HepG2 (cell line): ENCODE measurements around the gene ARFGAP2. TPM values are rescaled to one million over a fixed set of nuclear protein-coding genes. Genes with fewer than 3 reads are reported as not detected.
A peak's percentile ranks its signal among the peaks of the same experiment; 100 is the strongest.

Experiments
- AGO2 ChIP-seq: fragments of 200-400 bp; formaldehyde crosslinking; optimal IDR thresholded peaks from 2 replicates; pipeline ENCODE3; 2017; ENCODE audit warnings: mild to moderate bottlenecking, low read depth, low read length, moderate library complexity
- ATAD3A ChIP-seq: sonication (generic); formaldehyde crosslinking; IDR thresholded peaks from 2 replicates; pipeline ENCODE4 v1.4.0; 2020; ENCODE audit warnings: missing genetic modification reagents
- BHLHE40 ChIP-seq: IDR thresholded peaks from 2 replicates; pipeline ENCODE4 v1.6.1; 2011; ENCODE audit warnings: low read length, improper control_type of control experiment
- FOXJ3 ChIP-seq: sonication (generic); formaldehyde crosslinking; IDR thresholded peaks from 2 replicates; pipeline ENCODE4 v1.4.0; 2020; ENCODE audit warnings: missing genetic modification reagents, mild to moderate bottlenecking, borderline replicate concordance
- GZF1 ChIP-seq: sonication (generic); formaldehyde crosslinking; IDR thresholded peaks from 2 replicates; pipeline ENCODE4 v1.5.1; 2020; ENCODE audit warnings: mild to moderate bottlenecking, missing genetic modification reagents
- HOXA3 ChIP-seq: sonication (generic); formaldehyde crosslinking; IDR thresholded peaks from 2 replicates; pipeline ENCODE4 v1.5.0; 2020; ENCODE audit warnings: missing genetic modification reagents
- MTF1 ChIP-seq: sonication (generic); formaldehyde crosslinking; IDR thresholded peaks from 2 replicates; pipeline ENCODE4 v1.5.0; 2020; ENCODE audit warnings: missing genetic modification reagents
- NR1H2 ChIP-seq: sonication (generic); formaldehyde crosslinking; IDR thresholded peaks from 2 replicates; pipeline ENCODE4 v1.8.1; 2022; ENCODE audit warnings: low read depth, missing genetic modification reagents, borderline replicate concordance
- PAWR ChIP-seq: sonication (generic); formaldehyde crosslinking; IDR thresholded peaks from 2 replicates; pipeline ENCODE4 v1.4.0; 2020; ENCODE audit warnings: missing genetic modification reagents, mild to moderate bottlenecking, borderline replicate concordance
- PCBP2 ChIP-seq: fragments of 200-400 bp; formaldehyde crosslinking; optimal IDR thresholded peaks from 2 replicates; pipeline ENCODE3; 2018; ENCODE audit warnings: low read length, low read depth; ENCODE audit not compliant: poor library complexity, severe bottlenecking
- RARG ChIP-seq: sonication (generic); formaldehyde crosslinking; IDR thresholded peaks from 2 replicates; pipeline ENCODE4 v1.4.0; 2020; ENCODE audit warnings: low read depth, mild to moderate bottlenecking, missing genetic modification reagents
- SKI ChIP-seq: fragments of 450-650 bp; IDR thresholded peaks from one replicate; pipeline ENCODE4 v1.6.1; 2018; ENCODE audit warnings: mild to moderate bottlenecking; ENCODE audit not compliant: partially characterized antibody
- SMARCE1 ChIP-seq: fragments of 450-650 bp; IDR thresholded peaks from 2 replicates; pipeline ENCODE4 v1.6.1; 2017; ENCODE audit warnings: borderline replicate concordance
- TBP ChIP-seq: sonication (generic); formaldehyde crosslinking; IDR thresholded peaks from 2 replicates; pipeline ENCODE4 v1.5.0; 2020; ENCODE audit warnings: missing genetic modification reagents
- TGIF2 ChIP-seq: IDR thresholded peaks from 2 replicates; pipeline ENCODE4 v1.6.1; 2016; ENCODE audit warnings: control low read depth, missing compliant biosample characterization
- THAP11 ChIP-seq: IDR thresholded peaks from 2 replicates; pipeline ENCODE4 v1.6.1; 2016; ENCODE audit warnings: missing biosample characterization, missing genetic modification reagents
- THAP9 ChIP-seq: sonication (generic); formaldehyde crosslinking; IDR thresholded peaks from 2 replicates; pipeline ENCODE4; 2020; ENCODE audit warnings: missing genetic modification reagents, mild to moderate bottlenecking, borderline replicate concordance
- TIGD3 ChIP-seq: sonication (generic); formaldehyde crosslinking; IDR thresholded peaks from 2 replicates; pipeline ENCODE4 v1.5.1; 2020; ENCODE audit warnings: mild to moderate bottlenecking, missing genetic modification reagents, borderline replicate concordance
- TOE1 ChIP-seq: sonication (generic); formaldehyde crosslinking; IDR thresholded peaks from 2 replicates; pipeline ENCODE4 v1.4.0; 2020; ENCODE audit warnings: mild to moderate bottlenecking, missing genetic modification reagents
- ZBTB3 ChIP-seq: sonication (generic); formaldehyde crosslinking; IDR thresholded peaks from 2 replicates; pipeline ENCODE4 v1.4.0; 2020; ENCODE audit warnings: low read depth, mild to moderate bottlenecking, moderate library complexity, missing genetic modification reagents, borderline replicate concordance
- ZFP82 ChIP-seq: sonication (generic); formaldehyde crosslinking; IDR thresholded peaks from 2 replicates; pipeline ENCODE4 v1.5.1; 2020; ENCODE audit warnings: mild to moderate bottlenecking, missing genetic modification reagents, borderline replicate concordance
- ZFP90 ChIP-seq: sonication (generic); formaldehyde crosslinking; IDR thresholded peaks from 2 replicates; pipeline ENCODE4 v1.8.0; 2022; ENCODE audit warnings: missing genetic modification reagents, mild to moderate bottlenecking, inconsistent platforms, borderline replicate concordance
- ZNF580 ChIP-seq: IDR thresholded peaks from 2 replicates; pipeline ENCODE4 v1.6.1; 2016; ENCODE audit warnings: low read depth, borderline replicate concordance
- ZNF777 ChIP-seq: sonication (generic); formaldehyde crosslinking; IDR thresholded peaks from 2 replicates; pipeline ENCODE4 v1.4.0; 2020; ENCODE audit warnings: missing genetic modification reagents
- polyA plus RNA-seq, 8 experiments: library from polyadenylated mRNA; depleted of rRNA in 3 of 8; stranded (reverse) in 7 of 8; unstranded in 1 of 8; fragments of >200 nt; fragmentation: Illumina TruSeq in 4 of 8; extraction: Trizol in 4 of 8; gene quantifications; 2 replicates each; pipeline versions ENCODE4 v1.2.1 to v1.2.3, GENCODE V29; 2011 to 2016; ENCODE audit warnings: low read depth in 4 of 8, missing spikeins in 1 of 8, mixed read lengths in 1 of 8; ENCODE audit not compliant: insufficient read depth in 1 of 8
- total RNA-seq, 5 experiments: library from RNA; depleted of rRNA; stranded (reverse); fragments of >200 nt; fragmentation: Illumina TruSeq; extraction: Trizol; gene quantifications; 2 replicates each; pipeline ENCODE4 v1.2.3, GENCODE V29; 2016; ENCODE audit warnings: low read depth in 1 of 5
- TF ChIP-seq, protein P1 (sequence below): sonication (generic); formaldehyde crosslinking; IDR thresholded peaks from 2 replicates; pipeline ENCODE4 v1.4.0; 2020; ENCODE audit warnings: mild to moderate bottlenecking, missing genetic modification reagents

ARFGAP2 gene
- total and polyA plus RNA-seq, 2 of the 13 experiments (the other 11 are each of a cell fraction or from before 2014, with no cell fraction given) = 32.3 to 75.3 TPM

- no peak for TF ChIP-seq THAP9
- TF ChIP-seq ZNF580 (CRISPR knock-in tag) = no peak; the same call in 1 of the 2 replicates
- TF ChIP-seq AGO2 = peak; percentile 97
- TF ChIP-seq NR1H2 (CRISPR knock-in tag) = no peak
- peak; percentile 56 for TF ChIP-seq HOXA3 (CRISPR knock-in tag)
- 0 out of 2 replicates have a peak, but pooled peaks have one; percentile 26 for TF ChIP-seq ZFP82 (CRISPR knock-in tag)
- TF ChIP-seq, protein P1, sequence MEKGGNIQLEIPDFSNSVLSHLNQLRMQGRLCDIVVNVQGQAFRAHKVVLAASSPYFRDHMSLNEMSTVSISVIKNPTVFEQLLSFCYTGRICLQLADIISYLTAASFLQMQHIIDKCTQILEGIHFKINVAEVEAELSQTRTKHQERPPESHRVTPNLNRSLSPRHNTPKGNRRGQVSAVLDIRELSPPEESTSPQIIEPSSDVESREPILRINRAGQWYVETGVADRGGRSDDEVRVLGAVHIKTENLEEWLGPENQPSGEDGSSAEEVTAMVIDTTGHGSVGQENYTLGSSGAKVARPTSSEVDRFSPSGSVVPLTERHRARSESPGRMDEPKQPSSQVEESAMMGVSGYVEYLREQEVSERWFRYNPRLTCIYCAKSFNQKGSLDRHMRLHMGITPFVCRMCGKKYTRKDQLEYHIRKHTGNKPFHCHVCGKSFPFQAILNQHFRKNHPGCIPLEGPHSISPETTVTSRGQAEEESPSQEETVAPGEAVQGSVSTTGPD = peak; percentile 81
- TF ChIP-seq PAWR (CRISPR knock-in tag) = no peak
- TF ChIP-seq MTF1 (CRISPR knock-in tag) = no peak
- TF ChIP-seq RARG (CRISPR knock-in tag) = no peak
- TF ChIP-seq TOE1 (CRISPR knock-in tag) = no peak
- TF ChIP-seq TGIF2 (CRISPR knock-in tag) = peak; percentile 32; the same call in 1 of the 2 replicates
- TF ChIP-seq ZNF777 (CRISPR knock-in tag) = no peak
- no peak for TF ChIP-seq SKI
- no peak for TF ChIP-seq PCBP2
- no peak; the same call in 1 of the 2 replicates for TF ChIP-seq GZF1
- TF ChIP-seq THAP11 = 0 out of 2 replicates have a peak, but pooled peaks have one; percentile 3
- TF ChIP-seq ZFP90 = no peak
- no peak for TF ChIP-seq FOXJ3 (CRISPR knock-in tag)
- no peak for TF ChIP-seq SMARCE1
- TF ChIP-seq BHLHE40 = no peak
- peak; percentile 22; the same call in 1 of the 2 replicates for TF ChIP-seq ATAD3A
- TF ChIP-seq ZBTB3 = no peak
- no peak for TF ChIP-seq TIGD3 (CRISPR knock-in tag)
- no peak for TF ChIP-seq TBP (CRISPR knock-in tag)
These were observed 8.8 kb upstream of the ARFGAP2 start (continued) for GRCh38 chr11:47185305-47186075.
